Mucosa of rectum (tissue), 2 donors: ENCODE measurements around the gene PTPRK.

Experiments
- H3K27ac ChIP-seq, 2 donors: one replicate each; pipeline ENCODE4 v1.7.0; 2013; ENCODE audit warnings: inconsistent platforms in 2 of 2, low read depth in 2 of 2, low read length in 2 of 2
- H3K27me3 ChIP-seq, 2 donors: one replicate each; pipeline ENCODE4 v1.7.0; 2013; ENCODE audit warnings: low read length in 2 of 2; ENCODE audit not compliant: control insufficient read depth in 2 of 2, insufficient read depth in 2 of 2
- H3K36me3 ChIP-seq, 2 donors: one replicate each; pipeline ENCODE4 v1.7.0; 2013; ENCODE audit warnings: low read length in 2 of 2; ENCODE audit not compliant: control insufficient read depth in 2 of 2, insufficient read depth in 2 of 2
- H3K4me1 ChIP-seq, 2 donors: one replicate each; pipeline ENCODE4 v1.7.0; 2013; ENCODE audit warnings: low read length in 2 of 2, mild to moderate bottlenecking in 1 of 2; ENCODE audit not compliant: control insufficient read depth in 2 of 2, insufficient read depth in 2 of 2
- H3K4me3 ChIP-seq, 2 donors: one replicate each; pipeline ENCODE4 v1.7.0; 2013; ENCODE audit warnings: low read length in 2 of 2
- H3K9ac ChIP-seq, 2 donors: one replicate each; pipeline ENCODE4 v1.7.0; 2013; ENCODE audit warnings: low read length in 2 of 2, low read depth in 1 of 2, mild to moderate bottlenecking in 1 of 2
- H3K9me3 ChIP-seq, 2 donors: one replicate each; pipeline ENCODE4 v1.7.0; 2013; ENCODE audit warnings: low read length in 2 of 2; ENCODE audit not compliant: control insufficient read depth in 2 of 2
- donor health status: healthy.
- donor health status: Normal muscosa, but diverticular disease.

PTPRK gene

GRCh38 chr6:128379577-128379976 lies 140.8 kb downstream of the PTPRK start:
- Histone ChIP-seq H3K27ac (no peak overlapping the region), H3K36me3 (peaks cover 0 to 6% of the 10 kb centered on the region in 2 donors), H3K9ac (no peak overlapping the region), H3K4me1 (no peaks in the 10 kb centered on the region), H3K9me3 (peaks cover 4 to 5% of the 10 kb centered on the region in 2 donors), H3K27me3 (no peaks in the 10 kb centered on the region), H3K4me3 (no peak overlapping the region)

DNA sequence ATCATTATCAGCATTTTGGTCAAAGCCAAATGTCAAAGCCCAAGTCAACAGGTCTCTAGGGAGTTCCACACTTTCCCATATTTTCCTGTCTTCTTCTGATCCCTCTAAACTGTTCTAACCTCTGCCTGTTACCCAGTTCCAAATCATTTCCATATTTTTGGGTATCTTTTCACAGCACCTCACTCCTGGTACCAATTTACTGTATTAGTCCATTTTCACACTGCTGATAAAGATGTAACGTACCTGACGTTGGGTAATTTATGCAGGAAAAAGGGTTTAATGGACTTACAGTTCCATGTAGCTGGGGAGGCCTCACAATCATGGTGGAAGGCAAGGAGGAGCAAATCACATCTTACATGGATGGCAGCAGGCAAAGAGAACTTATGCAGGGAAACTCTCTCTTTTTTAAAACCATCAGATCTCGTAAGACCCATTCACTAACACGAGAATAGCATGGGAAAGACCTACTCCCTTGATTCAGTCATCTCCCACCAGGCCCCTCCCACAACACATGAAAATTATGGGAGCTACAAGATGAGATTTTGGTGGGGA lies 143.4 kb downstream of the PTPRK start:
- Histone ChIP-seq H3K9ac (no peak overlapping the region), H3K4me3 (no peak overlapping the region), H3K36me3 (peaks cover 0 to 6% of the 10 kb centered on the region in 2 donors), H3K27ac (no peak overlapping the region), H3K27me3 (no peaks in the 10 kb centered on the region), H3K4me1 (no peaks in the 10 kb centered on the region), H3K9me3 (peaks cover 4 to 5% of the 10 kb centered on the region in 2 donors)

DNA sequence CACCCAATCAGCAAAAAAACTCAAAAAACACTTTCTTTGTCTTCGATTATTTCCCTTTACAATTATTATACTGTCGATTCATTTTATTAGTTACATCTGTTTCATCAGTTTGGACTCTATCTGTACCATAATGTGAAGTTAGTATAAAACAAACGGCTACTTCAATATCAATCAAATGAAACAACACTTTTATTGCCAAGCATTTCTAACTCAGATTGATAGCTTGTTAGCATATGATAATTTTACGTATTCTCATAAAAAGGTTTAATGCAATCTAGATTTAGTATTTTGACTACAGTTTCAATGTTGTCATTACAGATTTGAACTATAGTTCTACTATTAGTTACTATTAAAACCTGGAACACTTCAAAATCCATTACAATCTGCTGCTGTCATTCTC lies 149.3 kb downstream of the PTPRK start:
- no peak overlapping the region for H3K4me3 ChIP-seq
- H3K9ac ChIP-seq: no peak overlapping the region
- no peak overlapping the region for H3K27ac ChIP-seq
- H3K27me3 ChIP-seq: no peaks in the 10 kb centered on the region
- H3K9me3 ChIP-seq: no peaks in the 10 kb centered on the region
- H3K4me1 ChIP-seq: peaks cover 15 to 33% of the 10 kb centered on the region in 2 donors
- H3K36me3 ChIP-seq: no peaks in the 10 kb centered on the region

DNA sequence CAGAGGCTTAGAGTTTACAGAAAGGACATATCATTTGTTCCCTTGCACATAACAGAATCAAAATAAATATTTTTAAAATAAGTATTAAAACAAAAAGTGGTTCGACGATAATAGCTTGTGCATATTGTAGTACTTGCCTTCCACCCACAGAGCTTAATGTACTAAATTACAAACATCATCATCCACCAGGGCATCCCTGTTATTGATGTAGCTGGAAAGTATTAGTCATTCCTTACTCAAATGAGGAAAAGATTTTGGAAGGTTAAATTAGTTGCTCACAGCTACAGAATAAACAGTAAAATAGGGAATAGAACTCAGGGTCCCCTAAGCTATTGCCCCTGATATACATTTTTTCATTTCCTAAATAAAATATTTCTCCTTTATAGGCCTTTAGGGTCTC lies 150.3 kb downstream of the PTPRK start:
- Histone ChIP-seq H3K4me1 (peaks cover 19 to 39% of the 10 kb centered on the region in 2 donors), H3K36me3 (no peaks in the 10 kb centered on the region), H3K9me3 (no peaks in the 10 kb centered on the region), H3K9ac (no peak overlapping the region), H3K27ac (no peak overlapping the region), H3K4me3 (no peak overlapping the region), H3K27me3 (no peaks in the 10 kb centered on the region)

DNA sequence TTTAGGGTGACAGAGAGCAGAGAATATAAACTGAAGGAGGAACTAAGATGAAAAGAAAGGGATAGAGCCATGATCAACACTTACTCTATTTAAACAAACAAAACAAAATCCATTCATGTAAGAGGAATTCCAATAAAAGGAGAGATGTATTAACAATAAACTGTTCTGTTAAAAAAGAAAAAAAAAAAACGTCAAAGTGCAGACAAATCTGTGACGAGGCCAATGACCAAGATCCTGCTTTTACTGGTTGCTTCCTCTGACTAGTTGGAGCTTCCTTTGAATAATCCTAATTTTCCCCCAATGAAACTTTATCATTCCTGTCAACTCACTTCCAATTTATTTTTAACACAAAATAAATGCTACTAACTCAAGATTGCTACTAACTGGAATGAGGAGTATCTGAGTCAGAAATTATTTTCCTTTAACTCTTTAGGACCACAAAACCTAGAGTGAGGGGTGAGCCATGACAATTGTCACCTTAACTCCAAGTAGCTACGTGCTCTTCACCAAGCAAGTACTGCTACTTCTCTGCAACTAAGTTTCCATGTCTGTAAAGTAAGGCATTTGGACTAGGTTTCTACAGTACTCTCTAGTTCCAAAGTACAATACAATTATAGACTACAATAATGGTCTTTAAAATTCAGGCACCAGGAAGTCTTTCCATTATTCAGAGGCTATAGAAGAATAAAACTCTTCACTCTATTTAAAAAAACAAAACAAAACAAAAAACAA lies 152.0 kb downstream of the PTPRK start:
- Histone ChIP-seq H3K9ac (no peak overlapping the region), H3K9me3 (no peaks in the 10 kb centered on the region), H3K36me3 (no peaks in the 10 kb centered on the region), H3K4me1 (peaks cover 19 to 44% of the 10 kb centered on the region in 2 donors), H3K4me3 (peak overlapping the region in 1 of 2 donors; percentile 23), H3K27me3 (no peaks in the 10 kb centered on the region), H3K27ac (peak overlapping the region; percentile 39 to 52)

DNA sequence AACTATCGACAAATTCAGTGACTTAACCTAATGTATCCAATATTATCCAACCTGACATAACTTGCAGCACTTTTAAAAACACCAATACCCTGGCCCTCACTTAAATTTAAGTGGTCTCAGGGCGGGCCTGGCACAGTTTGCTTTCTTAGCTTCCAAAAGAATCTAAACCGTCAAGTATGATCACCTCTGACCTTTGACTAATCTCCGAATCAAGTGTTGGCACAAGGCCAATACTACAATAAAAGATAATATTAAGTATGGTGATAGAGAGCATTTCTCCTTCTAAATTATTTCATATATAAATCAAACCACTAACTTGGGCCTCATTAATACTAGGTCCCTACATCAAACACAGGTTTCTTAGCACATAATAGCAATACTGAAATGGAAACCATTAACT lies 153.0 kb downstream of the PTPRK start:
- H3K9ac ChIP-seq: no peak overlapping the region
- H3K4me1 ChIP-seq: peaks cover 19 to 46% of the 10 kb centered on the region in 2 donors
- H3K27ac ChIP-seq: peak overlapping the region in 1 of 2 donors; percentile 21
- H3K36me3 ChIP-seq: no peaks in the 10 kb centered on the region
- H3K27me3 ChIP-seq: no peaks in the 10 kb centered on the region
- H3K4me3 ChIP-seq: no peak overlapping the region
- H3K9me3 ChIP-seq: no peaks in the 10 kb centered on the region

DNA sequence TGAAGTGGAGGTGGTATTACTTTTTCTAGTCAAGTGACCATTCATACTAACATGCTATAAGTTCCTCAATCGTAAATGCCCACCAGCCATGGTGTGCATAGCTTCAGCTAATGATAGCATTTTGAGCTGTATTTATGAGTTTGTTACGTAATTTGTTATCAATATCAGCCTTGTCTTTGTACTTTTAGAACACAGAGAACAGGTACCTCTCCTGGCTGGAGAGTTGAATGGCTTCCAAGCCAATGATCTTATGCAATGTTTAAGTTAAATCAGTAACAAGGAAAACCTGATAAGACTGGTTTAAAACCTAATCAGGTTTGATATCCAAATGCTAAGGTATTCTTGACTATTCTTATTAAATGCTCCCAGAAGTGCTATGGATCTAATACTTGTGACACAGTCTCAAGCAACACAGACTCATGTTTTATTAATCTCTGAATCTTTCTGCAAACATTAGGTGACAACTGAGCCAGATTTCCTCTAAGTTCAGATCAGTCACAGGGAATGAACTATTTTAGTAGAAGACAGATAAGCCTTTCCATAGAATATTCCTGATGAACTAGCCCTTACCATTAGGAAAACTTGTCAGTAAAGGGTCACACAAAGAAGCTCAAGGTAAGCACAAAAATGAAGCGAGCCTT lies 154.8 kb downstream of the PTPRK start:
- H3K4me1 ChIP-seq: peaks cover 19 to 46% of the 10 kb centered on the region in 2 donors
- H3K9me3 ChIP-seq: no peaks in the 10 kb centered on the region
- H3K27ac ChIP-seq: peak overlapping the region; percentile 51 to 53

GRCh38 chr6:128364766-128365519 lies 155.5 kb downstream of the PTPRK start:
- Histone ChIP-seq H3K27ac (peak overlapping the region; percentile 51 to 53), H3K4me3 (peak overlapping the region in 1 of 2 donors; percentile 23), H3K27me3 (no peaks in the 10 kb centered on the region), H3K9ac (no peak overlapping the region), H3K36me3 (no peaks in the 10 kb centered on the region), H3K9me3 (no peaks in the 10 kb centered on the region), H3K4me1 (peaks cover 19 to 44% of the 10 kb centered on the region in 2 donors)

More for the DNA sequence above, 154.8 kb downstream of the PTPRK start:
- no peaks in the 10 kb centered on the region for H3K36me3 ChIP-seq
- no peak overlapping the region for H3K4me3 ChIP-seq
- H3K9ac ChIP-seq: no peak overlapping the region
- H3K27me3 ChIP-seq: no peaks in the 10 kb centered on the region

GRCh38 chr6:128363020-128363813 lies 157.2 kb downstream of the PTPRK start:
- H3K4me1 ChIP-seq: peaks cover 9 to 33% of the 10 kb centered on the region in 2 donors
- no peaks in the 10 kb centered on the region for H3K27me3 ChIP-seq
- no peak overlapping the region for H3K9ac ChIP-seq
- H3K4me3 ChIP-seq: no peak overlapping the region
- H3K36me3 ChIP-seq: no peaks in the 10 kb centered on the region
- H3K9me3 ChIP-seq: no peaks in the 10 kb centered on the region
- H3K27ac ChIP-seq: no peak overlapping the region
